SKM-1 (cell line): ENCODE results near the gene UBALD2.
"Not testable (repeated sequence)": the region's sequence is repeated elsewhere in the genome, so short reads cannot be mapped to it uniquely, and the experiment has no call there.

Experiments used
- DNase-seq: peaks from one replicate; lab custom pipeline; 2025; ENCODE audit not compliant: unreplicated experiment; lab: John Stamatoyannopoulos, UW

UBALD2 gene

DNA sequence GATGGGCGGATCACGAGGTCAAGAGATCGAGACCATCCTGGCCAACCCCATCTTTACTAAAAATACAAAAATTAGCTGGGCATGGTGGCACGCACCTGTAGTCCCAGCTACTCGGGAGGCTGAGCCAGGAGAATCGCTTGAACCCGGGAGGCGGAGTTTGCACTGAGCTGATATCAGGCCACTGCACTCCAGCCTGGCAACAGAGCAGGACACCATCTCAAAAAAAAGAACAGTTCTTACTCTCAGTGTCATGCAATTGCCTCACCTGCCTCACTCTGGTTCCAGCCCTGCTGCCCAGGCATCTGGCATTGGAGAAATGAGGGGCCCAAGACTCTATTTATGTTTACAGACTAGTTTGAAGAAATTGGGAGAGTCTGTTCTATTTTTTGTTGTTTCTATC, 20.4 kb upstream of the UBALD2 start:
- not testable (repeated sequence) for DNase-seq

DNA sequence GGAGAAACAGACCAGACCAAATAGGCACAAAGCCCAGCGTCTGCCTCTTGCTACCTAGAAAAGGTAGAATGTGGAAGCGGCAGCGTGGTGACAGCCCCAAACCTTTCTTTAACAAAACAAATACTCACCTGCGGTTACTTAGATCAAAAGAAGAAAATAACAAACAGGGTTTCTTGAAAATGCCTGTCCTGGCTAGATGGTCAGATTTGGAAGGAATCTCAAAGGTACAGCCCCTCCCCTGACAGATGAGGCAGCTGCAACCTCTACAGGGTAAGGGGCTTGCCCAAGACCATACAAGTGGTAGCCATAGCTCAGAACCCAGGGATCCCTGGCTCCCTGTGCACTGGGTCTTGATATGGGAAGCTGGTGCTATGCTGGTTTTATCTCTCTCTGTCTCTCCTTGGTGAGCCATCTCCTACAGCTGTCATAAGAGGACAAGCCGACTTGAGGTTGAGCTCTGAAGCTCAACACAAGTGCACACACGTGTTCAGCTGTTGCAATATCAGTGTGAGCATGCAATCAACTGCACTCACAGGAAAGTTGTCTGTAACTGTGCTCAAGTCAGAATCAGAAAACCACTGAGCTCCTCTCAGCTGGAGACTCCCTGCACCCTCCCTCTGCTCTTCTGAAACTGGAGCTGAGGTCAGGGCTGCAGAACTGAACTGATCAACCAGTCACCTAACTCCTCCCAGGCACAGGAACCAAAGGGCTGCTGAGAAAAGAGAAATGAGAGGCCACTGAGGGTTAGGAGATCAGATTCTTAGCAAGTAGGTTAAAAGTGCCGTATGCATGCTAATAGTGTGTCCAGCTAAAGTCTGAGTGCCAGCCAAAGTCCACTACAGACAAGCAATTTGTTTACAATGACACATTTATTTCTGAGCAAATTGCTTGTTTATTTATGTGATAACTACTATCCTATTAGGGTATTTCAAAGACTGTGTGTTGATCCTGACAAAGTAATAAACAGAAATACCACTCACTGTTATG, 18.8 kb upstream of the UBALD2 start:
- DNase-seq, result peak; percentile 84

GRCh38 chr17:76247304-76247703, 17.8 kb upstream of the UBALD2 start:
- no peak for DNase-seq

GRCh38 chr17:76248013-76248782, 16.9 kb upstream of the UBALD2 start:
- DNase-seq, result no peak

DNA sequence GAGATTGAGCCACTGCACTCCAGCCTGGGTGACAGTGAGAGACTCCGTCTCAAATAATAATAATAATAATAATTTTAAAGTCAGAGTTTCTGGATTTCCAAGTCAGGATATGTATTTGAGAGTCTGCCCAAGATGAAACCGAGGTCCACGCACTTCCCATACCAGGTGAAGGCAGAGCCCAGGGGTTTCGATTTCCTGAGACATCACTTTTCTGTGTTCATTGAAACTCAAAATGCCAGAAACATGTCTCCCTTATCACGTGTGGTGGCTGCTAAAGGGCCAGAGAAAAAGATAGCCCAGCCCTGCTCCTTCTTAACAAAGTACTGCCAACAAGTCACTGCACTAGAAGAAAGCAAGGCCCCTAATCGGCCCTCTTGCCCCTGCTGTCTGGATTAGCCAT, 15.0 kb upstream of the UBALD2 start:
- no peak for DNase-seq

DNA sequence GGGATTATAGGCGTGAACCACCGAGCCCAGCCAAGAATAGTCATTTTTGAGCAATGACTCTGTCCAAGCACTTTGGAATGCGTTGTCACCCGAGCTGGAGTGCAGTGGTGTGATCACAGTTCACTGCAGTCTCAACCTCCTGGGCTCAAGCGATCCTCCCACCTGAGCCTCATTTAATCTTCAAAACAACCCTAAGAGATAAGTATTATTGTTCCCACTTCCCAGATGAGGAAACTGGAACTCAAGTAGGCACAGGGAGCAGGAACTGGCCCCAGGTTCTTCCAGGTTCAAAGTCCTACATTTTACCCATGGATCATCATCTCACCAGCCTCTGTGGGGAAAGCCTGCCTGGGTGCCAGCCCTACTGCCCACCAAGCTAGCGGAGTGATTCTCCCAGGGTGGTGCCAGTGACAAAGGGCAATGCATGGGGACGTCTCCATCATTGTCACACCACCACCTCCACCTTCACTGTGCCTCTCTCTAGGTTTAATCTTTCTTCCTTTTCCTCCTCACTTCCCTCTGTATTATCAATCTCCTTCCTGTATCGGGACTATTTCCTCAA, 13.6 kb upstream of the UBALD2 start:
- no peak for DNase-seq

- peak; percentile 69 for DNase-seq
These were observed 12.9 kb upstream of the UBALD2 start for GRCh38 chr17:76252040-76252954.

DNA sequence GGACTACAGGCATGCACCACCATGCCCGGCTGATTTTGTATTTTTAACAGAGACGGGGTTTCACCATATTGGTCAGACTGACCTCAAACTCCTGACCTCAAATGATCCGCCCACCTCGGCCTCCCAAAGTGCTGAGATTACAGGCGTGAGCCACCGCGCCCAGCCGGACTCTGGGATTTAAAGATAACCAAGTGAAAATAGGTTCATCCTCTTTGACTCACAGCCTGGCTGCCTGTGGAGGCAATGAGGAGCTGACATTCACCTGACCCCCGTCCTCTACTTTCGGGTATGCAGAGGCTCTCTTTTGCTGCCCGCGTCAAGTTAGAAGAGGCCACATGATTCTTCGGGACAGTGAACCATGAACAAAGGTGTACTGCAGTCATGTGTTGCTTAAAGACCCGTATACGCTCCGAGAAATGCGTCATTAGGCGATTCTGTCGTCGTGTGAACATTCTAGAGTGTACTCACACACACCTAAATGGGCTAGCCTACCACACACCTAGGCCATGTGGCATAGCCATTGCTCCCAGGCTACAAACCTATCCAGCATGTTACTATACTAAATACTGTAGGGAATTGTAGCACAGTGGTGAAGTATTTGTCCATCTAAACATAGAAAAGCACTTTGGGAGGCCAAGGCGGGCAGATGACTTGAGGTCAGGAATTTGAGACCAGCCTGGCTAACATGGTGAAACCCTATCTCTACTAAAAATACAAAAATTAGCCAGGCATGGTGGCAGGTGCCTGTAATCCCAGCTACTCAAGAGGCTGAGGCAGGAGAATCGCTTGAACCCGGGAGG, 12.0 kb upstream of the UBALD2 start:
- not testable (repeated sequence) for DNase-seq

DNA sequence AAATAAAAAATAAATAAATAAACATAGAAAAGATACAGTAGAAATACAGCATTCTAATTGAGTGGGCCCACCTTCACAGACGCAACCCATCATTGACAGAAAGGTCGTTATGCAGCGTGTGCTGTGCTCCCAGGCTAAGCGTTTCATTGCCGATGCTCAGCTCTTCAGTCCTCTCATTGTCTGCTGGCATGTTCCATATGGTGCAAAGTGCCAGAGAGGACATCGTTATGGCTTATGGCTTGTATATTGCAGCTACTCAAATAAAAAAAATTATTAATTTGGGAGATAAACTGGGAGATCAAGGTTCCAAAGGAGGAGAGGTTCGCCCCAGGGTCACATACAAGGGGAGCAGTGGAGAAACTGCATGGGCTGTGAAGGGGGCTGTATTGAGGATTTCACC, 11.3 kb upstream of the UBALD2 start:
- DNase-seq, result no peak

GRCh38 chr17:76254275-76254674, 10.9 kb upstream of the UBALD2 start:
- no peak for DNase-seq

DNA sequence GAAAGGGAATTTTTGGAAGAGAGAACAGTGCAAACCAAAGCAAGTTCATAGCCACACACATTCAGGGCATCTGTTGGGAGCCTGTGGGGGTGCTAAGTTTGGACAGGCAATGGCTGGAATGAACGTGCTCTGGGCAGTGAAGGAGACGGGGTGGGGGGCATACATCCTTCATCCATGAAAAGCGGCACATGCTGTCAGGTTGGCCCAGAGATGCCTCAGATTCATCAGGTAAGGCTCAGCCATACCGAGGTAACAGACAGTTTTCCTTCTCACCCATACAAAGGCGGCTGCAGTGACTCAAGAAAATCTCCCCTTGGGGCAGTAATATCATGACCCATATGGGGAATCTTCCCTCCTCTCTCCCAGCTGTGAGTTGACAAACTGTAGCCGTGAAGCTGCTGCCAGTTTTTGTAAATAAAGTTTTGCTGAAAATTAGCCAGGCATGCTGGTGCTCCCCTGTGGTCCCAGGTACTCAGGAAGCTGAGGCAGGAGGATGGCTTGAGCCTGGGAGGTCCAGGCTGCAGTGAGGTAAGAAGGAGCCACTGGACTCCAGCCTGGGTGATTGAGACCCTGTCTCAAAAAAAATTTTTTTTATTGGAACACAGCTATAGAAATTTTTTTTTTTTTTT, 9.2 kb upstream of the UBALD2 start:
- DNase-seq, result no peak

GRCh38 chr17:76256430-76257050, 8.6 kb upstream of the UBALD2 start:
- not testable (repeated sequence) for DNase-seq

GRCh38 chr17:76260220-76260619, 4.9 kb upstream of the UBALD2 start:
- no peak for DNase-seq

GRCh38 chr17:76260669-76261068, 4.5 kb upstream of the UBALD2 start:
- DNase-seq, result no peak

- no peak for DNase-seq
These were observed 3.5 kb upstream of the UBALD2 start for GRCh38 chr17:76261421-76262215.

DNA sequence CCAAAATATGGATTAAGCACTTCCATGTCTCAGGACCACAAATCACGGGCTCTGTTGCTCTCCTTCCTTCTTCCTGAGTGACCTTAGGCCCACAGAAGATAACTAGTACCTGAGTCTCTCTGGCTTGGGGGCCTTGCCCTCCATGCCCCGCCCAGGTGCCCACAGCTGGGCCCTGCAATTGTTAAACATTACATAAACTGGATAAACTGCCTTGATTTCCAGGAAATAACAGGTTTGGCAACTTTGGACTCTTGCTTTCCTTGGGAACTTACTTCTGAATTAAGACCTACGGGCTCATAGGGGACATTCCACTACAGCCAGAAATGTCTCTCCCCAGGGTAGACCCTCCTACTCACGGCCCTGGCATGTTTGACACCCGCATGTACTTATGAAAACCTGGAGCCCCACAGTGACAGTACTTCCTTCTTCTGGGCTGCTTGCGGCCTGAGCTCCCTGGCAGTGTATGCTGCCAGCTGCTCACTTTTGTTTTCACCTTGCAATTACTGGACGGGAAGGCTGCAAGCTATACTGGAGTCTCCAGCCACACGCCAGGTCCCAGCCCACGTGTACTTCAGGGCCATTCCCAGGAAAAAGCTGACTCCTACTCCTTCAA, 2.3 kb upstream of the UBALD2 start:
- DNase-seq, result peak; percentile 37

- DNase-seq, result no peak
These were observed 1.3 kb upstream of the UBALD2 start for GRCh38 chr17:76263896-76264295.

GRCh38 chr17:76264425-76264754, 758 bp upstream of the UBALD2 start:
- DNase-seq, result no peak
